ENCODE results near the gene SCN4A.

Gene SCN4A

DNA sequence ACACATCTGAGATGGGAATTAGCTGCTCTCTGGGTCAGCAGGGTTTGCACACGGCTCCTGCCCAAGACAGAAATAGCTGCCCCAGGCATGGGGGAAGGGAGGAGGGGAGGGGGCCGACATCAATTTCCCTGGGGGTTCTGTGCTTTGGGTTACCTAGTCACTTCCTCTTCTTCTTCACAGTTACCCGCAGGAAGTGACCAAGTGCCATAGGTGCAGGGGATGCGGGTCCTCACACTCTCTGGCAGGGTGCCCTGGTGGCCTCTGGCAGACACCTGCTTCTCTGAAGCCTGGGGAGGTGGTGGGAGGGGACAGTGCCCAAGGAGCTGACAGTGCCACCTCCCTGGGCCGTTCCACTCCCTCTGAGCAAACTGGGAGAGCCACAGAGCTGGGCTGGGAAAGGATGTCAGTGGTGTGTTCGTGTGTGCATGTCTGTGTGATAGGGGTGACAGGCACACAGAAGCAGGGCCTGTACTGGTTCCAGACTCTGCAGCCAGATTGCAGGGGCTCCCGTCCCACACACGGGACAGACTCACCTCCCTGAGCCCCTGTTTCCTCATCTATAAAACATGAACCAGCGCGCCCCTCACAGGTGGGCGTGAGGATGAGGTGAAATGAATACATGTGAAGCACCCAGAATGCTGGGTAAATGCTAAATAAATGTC is 18.2 kb downstream of the SCN4A start:
- peak; percentile 37 for DNase-seq

DNA sequence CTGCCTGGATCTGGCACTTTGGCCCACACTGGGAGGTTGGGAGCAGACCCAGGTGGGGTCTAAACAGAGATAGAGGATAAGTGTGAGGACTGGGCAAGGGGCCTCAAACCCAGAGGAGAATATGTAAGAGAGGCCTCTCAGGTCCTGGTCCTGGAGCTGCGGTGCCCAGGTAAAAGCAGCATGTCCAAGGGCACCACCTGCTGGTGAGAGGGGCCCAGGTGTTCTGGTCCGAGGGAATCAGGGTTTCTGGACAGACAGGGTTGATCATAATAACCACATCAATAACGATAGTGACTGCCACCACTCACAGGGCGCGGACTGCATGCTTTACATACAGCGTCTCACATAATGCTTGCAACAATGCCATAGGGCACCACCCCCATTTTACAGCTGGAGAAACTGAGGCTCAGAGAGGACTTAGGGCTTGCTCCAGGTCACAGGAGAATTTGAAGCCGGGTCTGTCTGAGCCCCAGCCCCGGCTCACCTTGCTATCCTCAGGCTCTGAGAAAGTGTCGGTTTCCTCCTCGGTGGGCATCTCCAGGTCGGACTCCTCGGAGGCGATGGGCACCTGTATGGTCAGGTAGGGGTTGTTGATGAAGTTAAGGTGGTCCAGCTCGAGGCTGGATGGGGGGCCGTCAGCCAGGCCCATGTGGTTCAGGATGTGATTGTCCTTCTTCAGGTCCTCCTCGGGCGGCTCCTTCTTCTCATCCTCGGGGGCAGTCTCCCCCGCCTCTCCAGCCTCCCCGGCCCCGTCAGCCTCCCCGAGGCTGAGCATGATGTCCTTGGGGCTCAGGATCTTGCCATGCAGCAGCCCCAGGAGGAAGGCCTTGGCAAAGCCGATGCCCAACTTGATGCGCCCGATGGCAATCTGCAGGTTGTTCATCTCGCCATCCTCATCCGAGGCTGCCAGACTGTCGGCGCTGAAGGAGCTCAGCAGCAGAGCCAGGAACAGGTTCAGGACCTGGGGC is 21.5 kb downstream of the SCN4A start:
- DNase-seq = no peak

- DNase-seq = no peak
Measured at GRCh38 chr17:63949576-63950250, 23.0 kb downstream of the SCN4A start.

DNA sequence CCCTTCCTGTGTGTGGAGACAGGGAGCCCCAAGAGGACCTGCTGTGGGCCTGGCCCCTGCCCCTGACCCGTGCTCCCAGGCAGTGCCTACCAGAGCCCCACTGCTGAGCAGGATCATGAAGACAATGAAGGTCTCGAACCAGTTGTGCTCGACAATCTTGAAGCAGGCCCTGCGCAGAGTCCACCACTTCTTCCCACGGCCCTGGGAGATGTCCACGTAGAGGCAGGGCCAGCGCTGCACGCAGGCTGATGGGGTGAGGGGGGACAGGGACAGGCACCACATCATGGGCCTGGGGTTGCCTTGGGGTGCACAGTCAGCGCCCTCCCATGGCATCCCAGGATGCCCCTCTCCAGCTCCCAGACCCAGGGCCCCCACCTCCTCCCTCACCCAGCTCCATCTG is 24.2 kb downstream of the SCN4A start:
- DNase-seq = no peak

- no peak for DNase-seq
Measured at GRCh38 chr17:63947711-63948330, 24.9 kb downstream of the SCN4A start.

DNA sequence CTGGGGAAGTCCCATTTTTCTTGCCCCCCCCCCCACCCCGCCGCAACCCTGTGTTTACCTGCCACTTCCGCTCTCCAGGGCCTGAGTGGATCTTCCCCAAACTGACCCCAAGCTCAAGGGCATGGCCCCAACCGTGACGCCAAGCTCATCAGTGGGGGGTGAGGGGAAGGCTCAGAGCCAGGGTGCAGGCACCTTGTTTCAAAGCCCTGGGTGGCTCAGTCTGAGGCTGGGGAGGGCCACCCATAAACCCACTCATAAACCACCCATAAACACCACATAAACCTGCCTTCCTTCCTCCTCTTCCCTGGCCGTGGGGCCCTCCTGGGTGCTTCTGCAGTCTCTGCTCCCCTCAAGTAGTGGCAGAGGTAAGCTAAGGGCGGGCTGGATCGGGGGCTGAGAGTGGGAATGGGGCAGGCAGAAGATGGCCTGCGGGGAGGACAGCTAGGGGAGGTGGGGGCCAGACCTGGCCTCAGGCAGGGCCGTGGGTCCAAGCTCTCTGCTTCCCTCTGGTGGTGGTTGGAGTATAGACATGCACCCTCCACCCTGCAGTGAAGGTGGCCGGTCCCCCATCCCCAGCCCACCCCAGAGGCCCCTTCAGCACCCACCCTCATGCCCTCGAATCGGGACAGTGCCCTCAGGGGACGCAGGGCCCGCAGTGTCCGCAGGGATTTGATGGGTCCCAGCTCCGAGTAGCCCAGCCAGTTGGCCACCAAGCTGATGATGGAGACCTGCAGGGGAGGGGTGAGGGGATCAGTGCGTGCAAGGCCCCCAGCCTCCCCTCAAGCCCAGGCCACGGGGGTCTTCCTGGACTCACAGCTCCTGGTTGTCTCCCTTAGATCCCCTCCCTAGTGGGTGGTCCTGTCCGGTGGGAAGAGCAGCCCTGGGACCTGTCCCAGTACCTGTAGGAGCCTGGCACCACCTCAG is 26.0 kb downstream of the SCN4A start:
- peak; percentile 28 for DNase-seq

DNA sequence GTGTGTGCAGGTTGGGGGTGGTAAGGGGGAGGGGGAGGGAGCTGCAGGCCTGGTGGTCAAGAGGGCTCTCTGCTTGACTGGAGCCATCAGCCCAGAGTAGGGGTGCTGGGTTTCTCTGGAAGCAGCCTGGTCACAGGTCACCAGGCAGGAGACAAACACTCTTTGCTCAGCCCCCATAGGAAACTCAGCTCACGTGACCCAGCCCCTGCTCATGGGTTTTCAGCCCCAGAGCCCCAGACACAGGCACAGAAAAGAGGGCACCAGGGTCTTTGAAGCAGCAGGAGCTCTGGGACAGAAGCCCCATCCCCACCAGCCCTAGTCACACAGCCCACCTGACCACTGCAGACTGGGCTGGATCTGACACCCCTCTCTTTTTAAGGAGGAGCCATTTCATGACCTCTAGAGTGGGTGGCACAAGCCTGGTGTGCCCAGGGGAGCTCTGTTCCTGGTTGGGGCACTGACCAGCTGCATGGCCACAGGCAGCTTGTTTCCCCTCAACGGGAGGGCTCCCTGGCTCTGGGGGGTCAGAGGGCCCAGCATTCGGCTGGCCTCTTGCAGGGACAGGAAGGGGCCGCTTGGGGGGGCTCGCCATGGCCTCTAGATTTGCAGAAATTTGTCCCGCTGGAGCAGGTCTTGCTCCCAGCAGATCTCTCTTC is 26.8 kb downstream of the SCN4A start:
- DNase-seq = no peak

DNA sequence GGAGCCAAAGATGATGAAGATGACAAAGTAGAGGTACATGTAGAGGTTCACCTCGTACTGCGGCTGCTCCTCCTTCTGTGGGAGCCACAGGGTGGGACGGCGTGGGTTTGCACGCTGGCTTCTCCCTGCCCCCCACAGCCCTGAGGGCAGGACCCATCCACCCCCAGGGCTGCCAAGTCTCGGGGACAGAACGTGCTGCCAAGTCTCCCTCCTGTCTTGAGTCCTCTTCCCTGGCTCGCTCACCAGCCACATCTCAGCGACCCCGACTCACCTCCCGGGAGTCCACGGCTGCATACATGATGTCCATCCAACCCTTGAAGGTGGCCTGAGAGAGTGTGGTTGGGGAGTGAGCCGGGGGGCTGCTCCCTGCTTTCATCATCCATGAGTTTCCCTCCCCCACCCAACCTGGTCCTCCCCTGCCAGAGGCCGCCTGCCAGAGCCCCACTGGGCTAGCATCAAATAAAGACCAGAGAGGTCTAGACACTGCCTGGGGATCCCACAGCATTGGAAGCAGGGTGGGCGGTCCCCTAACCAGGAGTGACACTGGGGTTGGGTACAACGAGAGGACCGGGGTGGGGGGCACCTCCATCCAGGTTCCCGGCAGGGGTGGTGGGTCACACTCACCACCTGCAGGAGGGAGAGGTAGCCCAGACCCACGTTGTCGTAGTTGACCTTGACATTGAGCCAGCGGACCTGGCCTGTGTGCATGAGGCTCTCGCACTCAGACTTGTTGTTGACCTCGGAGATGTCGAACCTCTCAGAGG is 27.8 kb downstream of the SCN4A start:
- DNase-seq = no peak

- no peak for DNase-seq
Measured at GRCh38 chr17:63943745-63944144, 29.0 kb downstream of the SCN4A start.

- no peak for DNase-seq
Measured at GRCh38 chr17:63942309-63942985, 30.3 kb downstream of the SCN4A start.

DNA sequence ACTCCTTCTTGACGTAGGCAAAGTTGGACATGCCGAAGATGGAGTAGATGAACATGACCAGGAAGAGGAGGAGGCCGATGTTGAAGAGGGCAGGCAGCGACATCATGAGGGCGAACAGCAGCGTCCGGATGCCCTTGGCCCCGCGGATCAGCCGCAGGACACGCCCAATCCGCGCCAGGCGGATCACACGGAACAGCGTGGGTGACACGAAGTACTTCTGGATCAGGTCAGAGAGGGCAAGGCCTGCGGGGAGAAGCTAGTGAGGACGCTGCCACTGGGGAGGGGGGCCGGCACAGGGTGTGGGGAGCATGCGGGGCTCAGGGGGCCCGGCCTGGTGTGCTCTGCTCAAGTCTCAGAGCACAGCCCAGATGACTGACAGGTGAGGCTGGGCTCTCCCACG is 31.0 kb downstream of the SCN4A start:
- no peak for DNase-seq

DNA sequence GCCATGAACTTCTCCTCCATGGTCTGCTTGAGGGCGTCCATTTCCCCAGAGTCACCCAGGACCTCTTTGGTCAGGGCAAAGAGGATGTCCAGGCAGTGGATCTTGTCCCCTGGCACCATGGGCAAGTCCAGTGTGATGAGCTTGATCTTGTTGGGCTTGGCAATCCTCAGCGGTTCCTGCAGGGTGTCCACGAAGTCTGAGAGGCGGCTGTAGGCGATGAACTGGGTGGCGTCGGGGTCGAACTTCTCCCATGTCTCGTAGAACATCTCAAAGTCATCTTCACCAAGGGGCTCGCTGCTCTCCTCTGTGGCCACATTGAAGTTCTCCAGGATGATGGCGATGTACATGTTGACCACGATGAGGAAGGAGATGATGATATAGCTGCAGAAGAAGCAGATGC is 31.6 kb downstream of the SCN4A start:
- DNase-seq = no peak

DNA sequence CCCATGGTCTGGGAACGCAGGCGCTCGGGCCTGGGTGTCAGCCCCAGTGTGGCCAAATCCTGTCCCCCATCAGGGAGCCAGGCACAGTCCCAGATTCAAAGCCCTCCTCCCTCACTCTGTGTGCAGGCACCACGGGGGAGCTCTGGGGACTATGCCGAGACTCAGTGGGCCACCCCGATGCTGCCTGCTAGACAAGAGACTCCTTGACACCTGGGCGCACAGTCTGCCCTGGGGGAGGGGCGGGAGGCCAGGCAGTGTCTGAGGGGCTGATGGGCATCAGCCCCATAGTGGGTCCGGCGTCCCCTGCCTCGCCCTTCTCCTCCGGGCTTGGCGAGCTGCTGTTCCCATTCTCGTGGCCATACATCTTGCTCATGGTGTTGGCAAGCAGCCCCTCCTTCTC is 32.1 kb downstream of the SCN4A start:
- DNase-seq = no peak

GRCh38 chr17:63939884-63940283 is 32.8 kb downstream of the SCN4A start:
- DNase-seq = no peak

- no peak for DNase-seq
Measured at GRCh38 chr17:63939401-63939800, 33.3 kb downstream of the SCN4A start.

GRCh38 chr17:63937920-63938319 is 34.8 kb downstream of the SCN4A start:
- DNase-seq = no peak

GRCh38 chr17:63937319-63937718 is 35.4 kb downstream of the SCN4A start:
- DNase-seq = no peak

GRCh38 chr17:63934183-63935112 is 38.3 kb downstream of the SCN4A start:
- no peak for DNase-seq

DNA sequence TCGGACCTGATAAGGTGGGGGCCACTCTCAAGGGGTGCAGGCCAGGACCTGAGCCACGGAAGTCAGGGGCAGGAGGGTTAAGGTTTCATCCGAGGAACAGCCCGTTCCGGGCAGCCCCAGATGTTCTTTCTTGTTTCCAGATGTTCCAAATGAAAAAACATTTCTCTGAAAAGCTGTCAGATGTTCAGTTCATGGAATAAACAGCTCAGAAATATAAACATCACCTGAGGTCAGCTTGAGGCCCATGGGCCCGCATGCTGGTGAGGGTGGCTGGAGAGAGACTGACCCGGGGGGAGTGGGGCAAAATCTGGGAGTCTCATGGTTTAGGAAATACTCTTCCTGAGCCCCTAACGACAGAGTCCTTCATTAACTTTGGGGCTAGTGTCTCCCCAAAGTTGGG is 39.1 kb downstream of the SCN4A start:
- DNase-seq = no peak
